ENCODE data around the gene ADARB2. TPM values are rescaled to one million over a fixed set of nuclear protein-coding genes. Genes with fewer than 3 reads are reported as not detected.

ADARB2 gene
- total RNA-seq, 1 donor from 2014 or later = 0.10 TPM

DNA sequence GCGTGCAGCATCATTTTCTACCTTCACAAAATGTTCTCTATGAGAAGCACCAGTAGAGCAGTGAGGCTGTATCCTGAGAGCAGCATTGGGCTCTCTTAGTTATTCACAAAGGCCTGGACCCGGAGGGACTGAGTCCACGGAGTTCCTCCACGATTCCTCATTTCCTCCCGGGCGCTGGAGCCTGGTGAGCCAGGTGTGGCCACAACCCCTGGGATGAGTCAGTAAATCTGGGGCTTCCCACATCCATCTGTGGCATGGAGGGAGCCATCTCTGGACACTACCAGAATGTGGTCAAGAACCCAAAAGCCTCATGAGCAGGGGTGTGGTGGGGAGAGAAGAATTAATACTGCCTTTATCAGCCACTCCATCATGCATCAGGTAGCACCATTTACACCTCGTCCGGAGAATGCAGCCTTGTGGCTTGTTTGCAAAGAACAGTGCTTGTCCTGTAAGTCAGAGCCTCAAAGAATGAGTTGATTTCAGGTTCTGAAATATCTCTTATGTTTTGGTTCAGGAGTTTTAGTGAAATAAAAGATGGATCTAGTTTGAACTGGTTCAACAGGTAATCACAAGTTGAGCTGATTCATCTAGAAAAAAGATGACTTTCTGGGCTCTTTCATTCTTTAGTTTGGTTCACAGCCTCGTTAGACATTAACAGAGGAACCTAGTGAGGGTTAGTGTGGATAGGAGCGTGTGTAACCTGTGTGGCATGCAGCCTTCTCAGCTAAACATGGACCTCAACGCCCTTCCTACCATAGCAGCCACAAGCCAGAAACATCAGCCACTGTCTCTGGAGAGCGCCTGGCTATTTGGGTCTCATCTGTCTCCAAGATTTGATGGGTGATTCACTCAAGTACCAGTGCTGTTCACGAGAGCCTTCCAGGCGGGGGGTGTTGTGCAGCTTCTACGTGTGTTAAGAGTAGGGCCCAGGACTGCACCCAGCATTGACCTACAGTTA lies 586.0 kb downstream of the ADARB2 start:
- no peak for DNase-seq

DNA sequence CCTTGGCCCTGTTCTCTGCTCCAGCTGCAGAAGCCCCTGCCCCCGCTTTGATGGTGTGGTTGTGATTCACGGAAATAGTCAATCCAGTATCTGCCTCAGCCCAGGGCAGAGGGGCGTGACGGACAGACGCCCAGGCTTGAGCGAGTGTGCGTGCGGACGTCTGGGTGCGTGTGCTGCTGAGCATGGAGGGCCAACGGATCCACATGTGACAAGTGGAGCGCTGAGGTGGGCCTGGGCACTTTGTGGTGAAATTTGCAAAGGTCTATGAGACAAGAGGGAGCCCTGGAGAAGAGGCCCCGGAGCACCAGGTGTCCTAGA lies 586.7 kb downstream of the ADARB2 start:
- no peak for DNase-seq

GRCh38 chr10:1149793-1150637 lies 587.3 kb downstream of the ADARB2 start:
- DNase-seq = no peak

DNA sequence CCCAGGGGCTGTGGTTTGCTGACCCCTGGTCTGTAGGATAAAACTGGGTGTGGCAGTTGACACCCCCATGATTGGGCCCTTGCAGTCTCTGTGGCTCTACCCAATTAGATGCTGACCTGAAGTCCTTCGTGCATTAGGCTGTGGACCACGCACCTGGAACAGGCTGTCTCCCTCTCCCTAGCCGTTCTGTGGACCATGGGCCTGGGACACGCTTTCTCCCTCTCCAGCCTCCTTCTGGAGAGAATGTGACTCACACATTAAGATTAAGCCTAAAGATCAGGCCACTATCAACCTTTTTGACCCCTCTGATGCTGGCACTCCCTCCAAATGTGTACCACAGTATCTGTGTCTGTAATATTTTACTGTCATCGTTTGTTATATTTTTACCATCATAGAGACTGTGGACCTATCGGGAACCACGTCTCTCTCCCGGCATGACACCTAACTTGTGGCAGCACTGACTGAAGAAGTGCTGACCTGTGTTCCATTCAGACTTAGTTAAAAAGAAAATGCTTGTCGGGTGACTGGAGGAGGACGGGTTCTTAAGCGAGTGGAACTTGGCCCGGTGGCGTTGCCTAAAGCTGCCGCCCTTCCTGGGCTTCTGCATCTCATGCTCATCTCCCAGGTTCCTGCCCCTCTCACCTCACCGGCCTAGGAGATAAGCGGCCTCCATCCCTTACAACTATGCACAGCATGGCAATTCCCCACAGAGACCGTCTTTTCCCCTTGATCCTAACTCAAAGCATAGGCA lies 588.3 kb downstream of the ADARB2 start:
- no peak for DNase-seq

GRCh38 chr10:1147810-1148209 lies 589.5 kb downstream of the ADARB2 start:
- DNase-seq = no peak

- DNase-seq = no peak
These were observed 594.7 kb downstream of the ADARB2 start for GRCh38 chr10:1142596-1142995.

GRCh38 chr10:1141701-1142100 lies 595.6 kb downstream of the ADARB2 start:
- no peak for DNase-seq

DNA sequence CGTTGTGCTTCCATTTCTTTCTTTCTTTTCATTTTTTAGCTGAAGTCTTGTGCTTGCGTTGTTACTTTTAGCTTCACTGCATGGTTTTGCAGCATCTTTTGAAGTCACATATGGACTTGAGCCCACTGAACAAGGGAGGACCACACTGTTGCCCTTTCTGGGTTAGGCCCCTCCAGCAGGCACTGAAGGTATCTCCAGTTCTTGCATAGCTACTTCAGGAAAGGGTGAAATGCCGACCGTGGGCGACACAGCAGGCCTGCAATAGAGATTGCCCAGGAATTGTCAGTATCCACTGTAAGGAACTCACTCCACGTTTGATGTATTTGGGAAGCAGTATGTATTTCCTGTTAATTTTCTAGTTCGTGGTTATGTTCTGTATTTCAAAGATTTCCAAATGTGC lies 596.1 kb downstream of the ADARB2 start:
- DNase-seq = no peak

DNA sequence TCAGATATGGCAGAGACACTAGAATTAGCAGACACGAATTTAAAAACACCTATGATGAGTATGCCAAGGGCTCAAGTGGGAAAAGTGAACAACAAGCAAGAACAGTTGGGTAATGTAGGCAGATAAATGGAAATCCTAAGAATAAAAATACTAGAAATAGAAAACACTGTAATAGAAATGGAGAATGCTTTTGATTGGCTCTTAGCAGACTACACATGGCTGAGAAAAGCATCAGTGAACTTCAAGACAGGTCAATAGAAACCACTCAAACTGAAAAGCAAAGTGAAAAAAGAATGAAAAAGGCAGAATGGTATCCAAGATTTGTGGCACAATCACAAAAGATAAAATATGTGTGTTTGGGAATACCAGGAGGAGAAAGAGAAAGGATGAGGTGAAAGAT lies 598.8 kb downstream of the ADARB2 start:
- no peak for DNase-seq

DNA sequence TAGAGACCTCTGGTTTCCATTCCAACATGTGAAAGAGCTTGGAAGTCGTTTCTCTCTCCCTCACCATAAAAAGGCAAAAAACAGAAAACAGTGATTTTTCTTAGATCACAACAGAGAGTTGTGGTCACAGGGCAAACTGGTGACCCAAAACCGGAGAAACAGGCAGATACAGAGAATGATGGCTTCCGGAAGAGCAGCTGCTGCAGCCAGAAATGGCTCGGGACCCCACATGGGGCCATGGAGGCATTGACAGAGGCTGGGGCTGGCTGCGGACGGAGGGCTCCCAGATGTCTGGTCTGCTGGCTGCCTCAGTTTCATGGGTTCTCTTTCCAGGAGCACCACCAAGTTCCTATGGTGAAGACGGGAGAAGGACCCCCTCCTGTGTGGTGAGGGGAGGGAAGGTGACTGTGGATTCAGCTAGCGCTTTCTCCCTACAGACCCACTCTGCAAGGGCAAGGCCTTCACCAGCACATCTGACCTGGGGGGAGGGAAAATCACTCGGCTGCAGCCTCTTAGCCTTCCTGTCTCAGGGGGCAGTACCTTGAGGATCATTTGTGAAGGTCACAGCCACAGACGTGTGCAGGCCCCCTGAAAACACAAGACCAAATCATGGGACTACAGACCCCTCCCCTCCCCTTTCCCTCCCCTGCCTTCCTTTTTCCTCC lies 599.7 kb downstream of the ADARB2 start:
- DNase-seq = no peak

DNA sequence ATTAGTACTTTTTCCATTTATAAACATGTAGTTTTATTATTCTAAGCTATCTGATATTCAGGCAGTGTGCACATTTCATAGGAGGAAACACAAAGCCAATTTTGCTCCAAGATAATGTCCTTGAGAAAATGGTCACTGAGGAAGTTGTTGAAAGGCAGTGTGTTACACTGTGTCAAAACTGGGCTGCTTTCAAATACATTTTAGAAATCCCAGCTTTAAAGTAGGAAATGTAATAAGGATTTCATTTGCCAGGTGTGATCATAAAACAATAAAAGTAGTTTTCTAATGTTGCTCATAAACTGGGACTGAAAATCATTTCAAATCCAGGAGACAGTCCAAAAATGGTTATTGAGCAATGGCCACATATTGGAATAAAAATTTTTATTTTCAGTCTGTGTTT lies 601.1 kb downstream of the ADARB2 start:
- DNase-seq = no peak

- no peak for DNase-seq
These were observed 603.2 kb downstream of the ADARB2 start for GRCh38 chr10:1134156-1134555.

GRCh38 chr10:1133495-1134045 lies 603.8 kb downstream of the ADARB2 start:
- no peak for DNase-seq

DNA sequence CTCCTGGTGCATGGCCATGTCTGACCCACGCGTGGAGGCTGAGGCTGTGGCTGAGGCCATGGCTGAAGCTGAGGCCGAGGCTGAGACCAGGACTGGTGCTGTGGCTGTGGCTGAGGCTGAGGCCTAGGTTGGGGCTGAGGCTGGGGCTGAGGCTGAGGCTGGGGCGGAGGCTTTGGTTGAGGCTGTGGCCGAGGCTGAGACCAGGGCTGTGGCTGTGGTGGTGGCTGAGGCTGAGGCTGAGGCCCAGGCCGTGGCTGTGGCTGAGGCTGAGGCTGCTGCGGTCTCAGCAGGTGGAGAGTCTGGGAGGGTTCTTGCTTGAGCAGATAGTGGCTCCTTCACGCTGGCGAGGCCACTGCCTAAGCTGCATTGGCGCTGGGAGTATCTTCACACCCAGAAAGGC lies 604.7 kb downstream of the ADARB2 start:
- no peak for DNase-seq

- DNase-seq = no peak
These were observed 606.1 kb downstream of the ADARB2 start for GRCh38 chr10:1130995-1131790.

- DNase-seq = no peak
These were observed 607.1 kb downstream of the ADARB2 start for GRCh38 chr10:1130226-1130625.

DNA sequence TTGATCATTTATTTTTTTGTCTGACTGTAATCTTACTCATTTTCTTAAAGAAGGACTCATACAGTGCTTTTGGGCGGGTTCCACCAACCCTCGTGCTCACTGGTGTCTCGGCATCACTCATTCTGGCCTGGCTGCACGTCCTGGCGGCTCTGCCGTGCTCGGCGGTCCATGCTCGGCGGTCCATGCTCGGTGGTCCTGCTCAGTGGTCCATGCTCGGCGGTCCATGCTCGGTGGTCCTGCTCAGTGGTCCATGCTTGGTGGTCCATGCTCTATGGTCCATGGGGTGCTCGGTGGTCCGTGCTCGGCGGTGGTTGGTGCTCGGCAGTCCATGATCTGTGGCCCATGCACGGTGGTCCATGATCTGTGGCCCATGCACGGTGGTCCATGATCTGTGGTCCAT lies 608.7 kb downstream of the ADARB2 start:
- DNase-seq = no peak

- no peak for DNase-seq
These were observed 609.2 kb downstream of the ADARB2 start for GRCh38 chr10:1128115-1128514.

- no peak for DNase-seq
These were observed 609.7 kb downstream of the ADARB2 start for GRCh38 chr10:1127629-1128028.
